Mononuclear cell (primary cell): Measurements from ENCODE around the gene CCDC159. TPM values are rescaled to one million over a fixed set of nuclear protein-coding genes. Genes with fewer than 3 reads are reported as not detected.
"Not testable (repeated sequence)": the region's sequence is repeated elsewhere in the genome, so short reads cannot be mapped to it uniquely, and the experiment has no call there.

Experiments
- H3K27me3 ChIP-seq: 2 replicates; pipeline ENCODE4 v1.6.0; 2011; ENCODE audit warnings: low read length, control low read depth; ENCODE audit not compliant: insufficient read depth
- H3K4me1 ChIP-seq: 2 replicates; pipeline ENCODE4 v1.5.1; 2011; ENCODE audit warnings: mild to moderate bottlenecking, low read length, control low read depth; ENCODE audit not compliant: insufficient read depth
- H3K4me3 ChIP-seq: 2 replicates; pipeline ENCODE4 v1.5.1; 2011; ENCODE audit warnings: mild to moderate bottlenecking, low read length, moderate library complexity
- H3K9me3 ChIP-seq: 2 replicates; pipeline ENCODE4 v1.5.1; 2011; ENCODE audit warnings: low read depth, mild to moderate bottlenecking, control low read depth, low read length
- total RNA-seq: library from RNA; depleted of rRNA; stranded (reverse); fragments of >200 nt; gene quantifications from one replicate; pipeline ENCODE4 v1.2.3, GENCODE V29; 2012

The CCDC159 gene
- total RNA-seq, 1 donor = 15.6 TPM

- no peak overlapping the region for H3K4me3 ChIP-seq
- peaks cover 19% of the 10 kb centered on the region for H3K4me1 ChIP-seq
- H3K9me3 ChIP-seq = no peaks in the 10 kb centered on the region
- H3K27me3 ChIP-seq = no peaks in the 10 kb centered on the region
Observed at GRCh38 chr19:11330127-11330526, 16.2 kb upstream of the CCDC159 start.

DNA sequence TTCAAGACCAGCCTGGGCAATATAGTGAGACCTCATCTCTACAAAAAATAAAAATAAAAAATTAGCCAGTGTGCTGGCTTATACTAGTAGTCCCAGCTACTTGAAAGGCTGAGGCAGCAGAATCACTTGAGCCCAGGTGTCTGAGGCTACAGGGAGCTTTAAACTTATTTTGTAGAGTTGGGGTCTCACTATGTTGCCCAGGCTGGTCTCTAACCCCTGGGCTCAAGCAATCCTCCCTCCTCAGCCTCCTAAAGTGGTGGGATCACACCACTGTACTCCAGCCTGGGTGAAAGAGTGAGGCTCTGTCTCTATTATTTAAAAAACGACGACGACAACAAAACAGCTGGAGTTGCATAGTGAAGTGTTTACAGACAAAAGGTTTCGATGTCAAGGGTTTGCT, 14.8 kb upstream of the CCDC159 start:
- H3K4me3 ChIP-seq = no peak overlapping the region
- no peaks in the 10 kb centered on the region for H3K9me3 ChIP-seq
- H3K27me3 ChIP-seq = no peaks in the 10 kb centered on the region
- peaks cover 12% of the 10 kb centered on the region for H3K4me1 ChIP-seq

- no peak overlapping the region for H3K4me3 ChIP-seq
- no peaks in the 10 kb centered on the region for H3K9me3 ChIP-seq
- H3K4me1 ChIP-seq = peaks cover 18% of the 10 kb centered on the region
- H3K27me3 ChIP-seq = no peaks in the 10 kb centered on the region
Observed at GRCh38 chr19:11332822-11333221, 13.5 kb upstream of the CCDC159 start.

DNA sequence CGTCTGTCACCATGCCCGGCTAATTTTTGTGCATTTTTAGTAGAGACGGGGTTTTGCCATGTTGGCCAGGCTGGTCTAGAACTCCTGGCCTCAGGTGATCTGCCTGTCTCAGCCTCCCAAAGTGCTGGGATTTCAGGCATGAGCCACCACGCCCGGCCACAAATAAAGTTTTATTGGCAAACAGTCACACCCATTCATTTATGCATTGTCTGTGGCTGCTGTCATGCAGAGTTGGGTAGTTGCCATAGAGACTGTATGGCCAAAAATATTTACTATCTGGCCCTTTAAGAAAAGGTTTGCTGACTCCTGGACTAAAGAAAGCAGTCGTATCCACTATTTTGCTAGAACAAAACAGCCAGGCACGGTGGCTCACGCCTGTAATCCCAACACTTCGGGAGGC, 12.5 kb upstream of the CCDC159 start:
- H3K4me3 ChIP-seq, H3K27me3 ChIP-seq, H3K9me3 ChIP-seq: not testable (repeated sequence)
- peaks cover 28% of the 10 kb centered on the region for H3K4me1 ChIP-seq

DNA sequence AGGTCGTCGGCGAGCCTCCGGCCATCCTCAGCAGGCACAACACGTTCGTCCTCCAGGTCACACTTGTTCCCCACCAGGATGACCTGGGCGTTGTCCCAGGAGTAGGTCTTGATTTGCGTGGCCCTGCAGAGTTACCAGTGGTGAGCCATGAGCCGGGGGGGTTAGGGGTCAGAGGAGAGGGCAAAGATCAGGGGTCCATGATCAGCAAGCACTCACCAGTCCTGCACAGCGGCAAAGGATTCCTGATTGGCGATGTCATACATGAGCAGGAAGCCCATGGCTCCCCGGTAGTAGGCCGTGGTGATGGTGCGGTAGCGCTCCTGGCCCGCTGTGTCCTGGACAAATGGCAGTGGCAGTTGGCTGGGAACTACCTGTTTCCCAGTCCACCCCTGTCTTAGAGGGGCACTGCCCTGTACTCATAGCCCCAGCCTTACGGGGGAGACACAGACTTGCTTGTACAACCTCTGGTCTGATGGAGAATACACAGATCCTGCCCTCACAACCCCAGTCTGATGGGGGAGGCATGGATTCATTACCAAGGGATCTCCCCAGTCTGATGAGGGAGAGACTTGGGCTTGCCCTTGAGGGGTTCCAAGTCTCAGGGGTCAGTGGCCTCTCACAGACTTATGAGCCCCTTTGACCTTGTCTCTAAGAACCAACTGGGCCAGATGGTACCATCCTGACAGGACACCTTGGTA, 10.7 kb upstream of the CCDC159 start:
- Histone ChIP-seq H3K4me1 (peaks cover 39% of the 10 kb centered on the region), H3K27me3 (no peaks in the 10 kb centered on the region), H3K9me3 (no peaks in the 10 kb centered on the region), H3K4me3 (no peak overlapping the region)

GRCh38 chr19:11337080-11337479, 9.2 kb upstream of the CCDC159 start:
- Histone ChIP-seq H3K27me3 (no peaks in the 10 kb centered on the region), H3K4me1 (peaks cover 39% of the 10 kb centered on the region), H3K9me3 (no peaks in the 10 kb centered on the region), H3K4me3 (peak overlapping the region; percentile 58)

DNA sequence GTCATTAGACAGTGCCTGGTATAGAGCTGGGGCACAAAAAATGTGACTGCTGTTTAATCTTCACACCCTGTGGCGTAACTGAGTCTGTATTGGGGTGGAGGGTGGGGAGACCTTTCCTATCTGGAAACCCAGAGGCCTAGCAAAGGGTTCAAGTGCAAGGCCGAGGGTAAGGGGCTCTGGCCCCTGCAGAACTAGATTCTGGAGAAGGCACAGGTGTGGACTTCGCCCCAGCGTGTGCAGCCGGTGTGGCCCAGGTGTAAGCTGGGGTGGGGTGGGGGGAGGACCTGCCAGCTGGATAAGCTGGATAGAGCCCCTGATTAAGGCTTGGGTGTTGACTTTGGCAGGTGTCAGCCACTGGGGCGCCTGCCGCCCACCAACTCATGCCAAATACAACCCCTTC, 8.2 kb upstream of the CCDC159 start:
- peaks cover 39% of the 10 kb centered on the region for H3K4me1 ChIP-seq
- peak overlapping the region; percentile 58 for H3K4me3 ChIP-seq
- H3K27me3 ChIP-seq = no peaks in the 10 kb centered on the region
- no peaks in the 10 kb centered on the region for H3K9me3 ChIP-seq

GRCh38 chr19:11338569-11339253, 7.6 kb upstream of the CCDC159 start:
- no peaks in the 10 kb centered on the region for H3K9me3 ChIP-seq
- no peaks in the 10 kb centered on the region for H3K27me3 ChIP-seq
- peaks cover 42% of the 10 kb centered on the region for H3K4me1 ChIP-seq
- H3K4me3 ChIP-seq = peak overlapping the region; percentile 58

DNA sequence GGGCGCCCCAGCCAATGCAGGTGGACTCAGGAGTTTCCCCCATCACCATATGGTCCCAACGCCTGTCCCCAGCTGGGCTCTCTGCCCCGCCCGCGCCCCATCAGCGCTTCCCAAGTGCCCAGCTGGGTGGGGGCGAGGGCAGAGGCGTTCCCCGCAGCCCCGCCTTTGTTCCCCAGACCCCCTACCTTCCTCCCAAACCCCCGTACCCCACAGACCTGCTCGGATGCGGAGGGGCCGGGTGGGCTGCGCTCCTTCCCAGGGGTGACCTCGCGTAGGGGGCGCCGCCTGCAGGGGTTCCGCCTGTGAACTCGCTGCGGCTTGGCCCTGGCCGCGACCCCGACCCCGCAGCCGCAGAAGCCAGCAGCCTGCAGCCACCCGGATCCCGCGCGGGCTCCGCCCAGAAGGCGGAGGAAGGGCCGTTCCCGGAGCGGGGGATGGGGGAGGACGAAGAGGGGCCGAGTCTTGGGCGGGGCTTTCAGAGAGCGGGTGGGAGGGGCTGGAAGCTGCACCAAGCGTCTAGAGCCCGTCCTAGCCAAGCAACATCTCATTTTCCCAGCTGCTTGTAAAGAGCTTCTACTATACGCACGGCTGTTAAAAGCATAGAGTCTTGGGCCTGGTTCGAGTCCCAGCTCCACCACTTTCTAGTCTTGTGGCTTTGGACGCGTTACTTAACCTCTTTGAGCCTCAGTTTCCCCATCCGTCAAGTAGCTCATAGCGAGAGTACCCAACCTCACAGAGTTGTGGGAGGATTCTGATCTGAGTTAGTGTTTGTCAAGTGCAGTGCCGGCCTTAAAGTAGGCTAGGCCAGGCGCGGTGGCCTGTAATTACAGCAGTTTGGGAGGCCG, 6.8 kb upstream of the CCDC159 start, which contains the start of gene RAB3D:
TSS of gene RAB3D (minus strand) at position 404 of the 845 bp plus-strand sequence. CDS start 2,258 bp downstream, outside the sequence.
- no peaks in the 10 kb centered on the region for H3K9me3 ChIP-seq
- peak within 1 kb of the TSS; percentile 58 for H3K4me3 ChIP-seq
- H3K4me1 ChIP-seq = peaks cover 49% of the 10 kb centered on the region
- no peaks in the 10 kb centered on the region for H3K27me3 ChIP-seq

- not testable (repeated sequence) for H3K9me3 ChIP-seq, H3K27me3 ChIP-seq, H3K4me3 ChIP-seq
- H3K4me1 ChIP-seq = peaks cover 55% of the 10 kb centered on the region
Observed at GRCh38 chr19:11340099-11340467, 6.2 kb upstream of the CCDC159 start.

DNA sequence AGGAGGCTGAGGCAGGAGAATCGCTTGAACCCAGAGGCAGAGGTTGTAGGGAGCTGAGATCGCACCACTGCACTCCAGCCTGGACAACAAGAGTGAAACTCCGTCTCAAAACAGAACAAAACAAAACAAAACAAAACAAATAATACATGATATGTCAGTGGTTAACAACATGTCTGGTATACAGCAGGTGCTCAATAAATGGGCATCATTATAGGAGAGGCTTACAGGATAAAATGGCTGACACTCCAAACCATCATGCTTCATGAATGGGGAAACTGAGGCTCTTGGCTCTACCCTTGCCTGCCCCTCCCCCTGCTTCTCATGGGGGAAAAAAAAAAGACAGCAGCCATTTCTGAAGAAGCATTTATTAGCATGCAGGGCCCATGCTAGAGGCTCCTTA, 3.9 kb upstream of the CCDC159 start:
- H3K4me3 ChIP-seq = no peak overlapping the region
- no peaks in the 10 kb centered on the region for H3K27me3 ChIP-seq
- H3K9me3 ChIP-seq = no peaks in the 10 kb centered on the region
- peaks cover 59% of the 10 kb centered on the region for H3K4me1 ChIP-seq

DNA sequence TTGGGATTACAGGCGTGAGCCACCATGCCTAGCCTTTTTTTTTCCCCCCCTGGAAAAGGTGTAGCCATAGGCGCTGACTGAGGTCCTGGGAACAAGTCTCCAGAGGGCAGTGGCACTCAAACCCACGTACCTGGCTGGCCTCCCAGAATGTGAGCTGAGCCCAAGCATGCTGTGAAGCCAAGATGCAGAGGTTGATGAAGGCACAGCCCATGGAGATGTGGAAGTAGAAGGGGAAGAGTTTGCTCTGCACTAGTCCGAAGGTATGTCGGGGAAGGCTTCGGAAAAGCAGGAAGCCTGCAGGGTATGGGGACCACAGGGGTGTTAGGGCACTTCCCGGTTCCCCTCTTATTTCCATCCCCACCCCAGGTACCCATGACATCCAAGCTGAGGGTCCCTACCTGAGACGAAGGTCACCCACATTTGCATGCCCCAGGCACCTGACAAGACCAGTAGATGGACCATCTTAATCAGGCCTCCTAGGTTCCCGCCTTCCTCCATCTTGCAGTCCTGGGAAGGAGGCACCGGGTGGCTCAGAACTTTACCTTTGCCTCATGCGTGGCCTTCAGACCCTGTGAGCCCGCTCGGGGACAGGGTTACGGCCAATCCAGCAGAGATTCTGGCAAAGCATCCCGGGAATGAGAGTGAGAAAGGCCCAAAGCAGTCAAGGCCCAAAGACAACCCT, 1.1 kb upstream of the CCDC159 start:
- H3K4me1 ChIP-seq = peaks cover 36% of the 10 kb centered on the region
- H3K9me3 ChIP-seq = no peaks in the 10 kb centered on the region
- H3K27me3 ChIP-seq = no peaks in the 10 kb centered on the region
- H3K4me3 ChIP-seq = peak overlapping the region; percentile 71

DNA sequence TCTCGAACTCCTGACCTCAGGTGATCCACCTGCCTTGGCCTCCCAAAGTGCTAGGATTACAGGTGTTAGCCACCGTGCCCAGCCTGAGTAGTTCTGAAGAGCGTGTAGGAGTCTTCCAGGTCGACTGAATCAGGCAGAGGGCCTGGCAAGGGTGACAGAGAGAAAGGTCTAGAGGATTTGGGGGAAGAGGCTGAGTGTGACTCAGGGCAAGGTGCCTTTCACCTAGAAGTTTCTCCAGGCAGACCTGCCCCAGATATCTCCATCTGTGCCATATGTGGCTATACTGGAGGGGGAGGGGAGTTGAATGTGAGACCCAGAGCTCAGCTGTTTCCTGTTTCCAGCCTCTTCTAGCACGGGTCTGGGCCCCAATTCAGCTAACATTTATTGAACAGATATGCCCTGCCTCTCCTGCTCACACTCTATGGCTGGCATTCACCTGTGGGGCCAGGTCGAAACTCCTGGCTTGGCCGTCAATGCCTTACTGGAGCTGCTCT, 1.3 kb downstream of the CCDC159 start:
- H3K27me3 ChIP-seq = no peaks in the 10 kb centered on the region
- no peak overlapping the region for H3K4me3 ChIP-seq
- peaks cover 34% of the 10 kb centered on the region for H3K4me1 ChIP-seq
- H3K9me3 ChIP-seq = no peaks in the 10 kb centered on the region

DNA sequence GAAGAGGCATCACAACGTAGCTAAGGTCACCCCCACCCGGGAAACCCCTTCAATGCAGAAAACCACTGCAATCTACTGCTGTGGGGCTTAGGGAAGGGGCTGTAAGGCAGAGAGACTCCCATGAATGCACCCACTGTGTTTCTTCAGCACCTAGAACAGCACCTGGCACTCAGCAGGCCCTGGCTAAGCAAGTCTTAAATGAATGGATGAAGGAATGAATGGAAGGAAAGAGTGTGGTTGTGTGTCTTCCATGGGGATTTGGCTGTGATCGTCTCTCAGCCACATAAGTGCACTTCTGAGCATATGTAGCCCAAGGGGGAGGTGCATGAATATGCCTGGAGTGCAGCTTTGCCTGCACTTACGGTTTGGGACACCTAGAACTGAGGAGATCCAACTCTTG, 2.9 kb downstream of the CCDC159 start:
- no peak overlapping the region for H3K4me3 ChIP-seq
- H3K9me3 ChIP-seq = no peaks in the 10 kb centered on the region
- H3K27me3 ChIP-seq = no peaks in the 10 kb centered on the region
- peaks cover 27% of the 10 kb centered on the region for H3K4me1 ChIP-seq

- H3K4me3 ChIP-seq, H3K27me3 ChIP-seq, H3K9me3 ChIP-seq: not testable (repeated sequence)
- H3K4me1 ChIP-seq = peaks cover 15% of the 10 kb centered on the region
Observed at GRCh38 chr19:11354102-11354501, 7.8 kb downstream of the CCDC159 start.
